Erythroblast (primary cell): ENCODE data around the gene TMTC3.

Source experiments
- GATA1 ChIP-seq: IDR thresholded peaks from 2 replicates; pipeline ENCODE4 v1.6.1; 2011; ENCODE audit warnings: low read depth, mild to moderate bottlenecking, control low read depth, low read length, moderate library complexity
- POLR2A ChIP-seq: IDR thresholded peaks from 2 replicates; pipeline ENCODE4 v1.6.1; 2011; ENCODE audit warnings: mild to moderate bottlenecking, low read length

GRCh38 chr12:88179436-88180014, 37.4 kb downstream of the TMTC3 start:
- TF ChIP-seq GATA1: no peak
- TF ChIP-seq POLR2A: no peak
